Adrenal gland (tissue), 12 donors: ENCODE data around the gene KATNIP. TPM values are rescaled to one million over a fixed set of nuclear protein-coding genes. Genes with fewer than 3 reads are reported as not detected.

ENCODE experiments used
- DNase-seq, 7 donors: peaks; one replicate each; pipeline ENCODE4 v3.0.0-alpha.2; 2019 to 2020
- H3K27ac ChIP-seq, 5 donors: fragments of 200-600 bp; sonication (generic) in 4 of 5; 1 replicate in 3 of 5; 2 replicates in 2 of 5; pipeline versions ENCODE4 v1.5.1 to v1.8.0; 2016 to 2020; ENCODE audit warnings: mild to moderate bottlenecking in 1 of 5
- H3K27me3 ChIP-seq: fragments of 200-600 bp; 2 replicates; pipeline ENCODE4 v1.8.0; 2021
- H3K36me3 ChIP-seq, 2 donors: fragments of 200-600 bp; replicated peaks in 1 of 2; 1 replicate in 1 of 2; 2 replicates in 1 of 2; pipeline versions ENCODE4 v1.5.1 to v1.8.0; 2018 to 2022
- H3K4me1 ChIP-seq, 2 donors: fragments of 200-600 bp; replicated peaks in 1 of 2; 1 replicate in 1 of 2; 2 replicates in 1 of 2; pipeline versions ENCODE4 v1.5.1 to v1.8.0; 2018 to 2021
- H3K4me3 ChIP-seq, 4 donors: fragments of 200-600 bp; sonication (generic) in 3 of 4; one replicate each; pipeline ENCODE4 v1.5.1; 2016 to 2018
- H3K9me3 ChIP-seq, 3 donors: fragments of 200-600 bp; sonication (generic) in 1 of 3; replicated peaks in 1 of 3; 1 replicate in 2 of 3; 2 replicates in 1 of 3; pipeline versions ENCODE4 v1.5.1 to v1.8.0; 2016 to 2021
- CTCF ChIP-seq, 6 experiments: fragments of 450-650 bp in 4 of 6; fragments of 200-600 bp in 2 of 6; sonication (generic) in 1 of 6; IDR thresholded peaks; 1 replicate in 5 of 6; 2 replicates in 1 of 6; pipeline versions ENCODE4 v1.5.1 to v1.8.0; 2016 to 2021; ENCODE audit warnings: antibody characterized with exemption in 6 of 6, mild to moderate bottlenecking in 2 of 6, moderate library complexity in 1 of 6
- POLR2A ChIP-seq, 2 donors: fragments of 450-650 bp; IDR thresholded peaks; one replicate each; pipeline ENCODE4 v1.6.1; 2017; ENCODE audit warnings: antibody characterized with exemption in 2 of 2, mild to moderate bottlenecking in 2 of 2, moderate library complexity in 1 of 2
- WGBS, 4 donors: extraction: QIAGEN DNeasy Blood & Tissue Kit in 2 of 4; methylation state at CpG; one replicate each; pipeline versions ENCODE4 v1.1.5 to v1.1.7; 2013 to 2017; 5-methylcytosine and 5-hydroxymethylcytosine counted together
- intact Hi-C, 2 donors: fragments of 100-400 bp; cut with DNase I; formaldehyde crosslinking; loops; one replicate each; pipeline versions ENCODE4 v1.14.1 to v1.15.0; 2022 to 2023
- polyA plus RNA-seq, 3 donors: library from polyadenylated mRNA; stranded (reverse); fragments of 200-250 nt in 2 of 3; fragments of 350-450 nt in 1 of 3; fragmentation: Illumina TruSeq in 1 of 3; extraction: RNeasy Lipid Tissue Mini Kit (QIAGEN cat#74804) in 1 of 3; gene quantifications; one replicate each; pipeline ENCODE4 v1.2.3, GENCODE V29; 2013 to 2014
- total RNA-seq, 9 donors: library from RNA; depleted of rRNA in 4 of 9; stranded (reverse); fragments of >200 nt in 4 of 9; fragments of 120-200 nt in 1 of 9; fragmentation: NEBNext Ultra II Directional in 1 of 9; extraction: Animal tissue kit (Norgen Biotek cat#: 25700) in 1 of 9; gene quantifications; one replicate each; pipeline versions ENCODE4 v1.1.0 to v1.2.4, GENCODE V29; 2013 to 2023
- donor health status: healthy with polysubstance abuse.
- donor health status: Bipolar disorder and iron deficiency.
- donor health status: DM: yes; HTN: yes; CAD: no.
- donor health status: DM: no; HTN: no; CAD: no.
- donor health status: DM: no; HTN: no; CAD: no.
- donor health status: DM: yes; HTN: yes; CAD: no.

KATNIP gene
- total and polyA plus RNA-seq, 12 donors: 9.1 to 80.4 (median 16.9) TPM

GRCh38 chr16:27598220-27598619 lies 48.3 kb downstream of the KATNIP start:
- Histone ChIP-seq H3K4me3 (no peak overlapping the region), H3K9me3 (no peaks in the 10 kb centered on the region), H3K27ac (no peak overlapping the region), H3K4me1 (no peaks in the 10 kb centered on the region), H3K27me3 (no peaks in the 10 kb centered on the region), H3K36me3 (no peaks in the 10 kb centered on the region)
- no peak for DNase-seq
- WGBS, 4 donors: 89 to 96% (median 95%) methylated on average over 6 of the region's 6 CpGs
- intact Hi-C loops: no loop called here
- TF ChIP-seq POLR2A (IDR thresholded peaks at IDR 0.05) (no peak), CTCF (IDR thresholded peaks at IDR 0.05) (no peak)

GRCh38 chr16:27598931-27599565 lies 49.1 kb downstream of the KATNIP start:
- Histone ChIP-seq H3K4me1 (no peaks in the 10 kb centered on the region), H3K36me3 (no peaks in the 10 kb centered on the region), H3K27ac (no peak overlapping the region), H3K4me3 (no peak overlapping the region), H3K27me3 (no peaks in the 10 kb centered on the region), H3K9me3 (no peaks in the 10 kb centered on the region)
- intact Hi-C loops: no loop called here
- TF ChIP-seq CTCF (IDR thresholded peaks at IDR 0.05) (no peak), POLR2A (IDR thresholded peaks at IDR 0.05) (no peak)
- 73 to 85% (median 75%) methylated on average over 3 to 10 of the region's 10 CpGs for WGBS, 4 donors
- peak in 1 of 7 donors; percentile 6 for DNase-seq

- Histone ChIP-seq H3K27ac (no peak overlapping the region), H3K4me1 (no peaks in the 10 kb centered on the region), H3K27me3 (no peaks in the 10 kb centered on the region), H3K36me3 (no peaks in the 10 kb centered on the region), H3K9me3 (no peaks in the 10 kb centered on the region), H3K4me3 (no peak overlapping the region)
- DNase-seq: no peak
- TF ChIP-seq POLR2A (IDR thresholded peaks at IDR 0.05): no peak
- no peak for TF ChIP-seq CTCF (IDR thresholded peaks at IDR 0.05)
- intact Hi-C loops: loop anchor here in 1 of 2 donors (10.0 kb wide), 1 partner anchor 475 kb away; no protein-coding TSS in a partner anchor
- WGBS, 4 donors: 94 to 95% (median 94%) methylated on average over 13 of the region's 13 CpGs
These were observed 49.7 kb downstream of the KATNIP start for GRCh38 chr16:27599606-27600005.

Other genes with a start within 250 kb of the KATNIP start
- 100 to 1,000 TPM in 3 of 9 donors, 10 to 100 TPM in 5, 1 to 10 TPM in 1; 3.1 to 142 (median 60.5) TPM for gene IL4R, start 236.2 kb upstream of the KATNIP start, total RNA-seq
- gene IL4R, start 236.2 kb upstream of the KATNIP start, polyA plus RNA-seq: 10 to 100 TPM; 25.6 to 46.7 (median 46.6) TPM
- gene IL21R, start 148.0 kb upstream of the KATNIP start, total RNA-seq: 1 to 10 TPM in 1 of 9 donors, under 1 TPM in 7, not detected in 1; 0.14 to 2.6 (median 0.44) TPM
- gene IL21R, start 148.0 kb upstream of the KATNIP start, polyA plus RNA-seq: under 1 TPM; 0.08 to 0.55 (median 0.17) TPM
- 100 to 1,000 TPM in 2 of 9 donors, 10 to 100 TPM in 7; 55.1 to 105 (median 78.4) TPM for gene GTF3C1, start 231 bp upstream of the KATNIP start, total RNA-seq
- gene GTF3C1, start 231 bp upstream of the KATNIP start, polyA plus RNA-seq: 100 to 1,000 TPM in 2 of 3 donors, 10 to 100 TPM in 1; 51.0 to 225 (median 130) TPM